Upper lobe of left lung (tissue), 4 donors: ENCODE results near the gene SDK2.

ENCODE experiments used
- CTCF ChIP-seq, 6 experiments: fragments of 450-650 bp in 4 of 6; fragments of 200-600 bp in 2 of 6; sonication (generic) in 2 of 6; IDR thresholded peaks; one replicate each; pipeline ENCODE4 v1.5.1; 2016 to 2019; ENCODE audit warnings: antibody characterized with exemption in 6 of 6
- EP300 ChIP-seq, 4 donors: sonication (generic); formaldehyde crosslinking; IDR thresholded peaks; one replicate each; pipeline ENCODE4 v1.5.1; 2017; ENCODE audit warnings: antibody characterized with exemption in 4 of 4, control low read depth in 2 of 4
- POLR2A ChIP-seq, 4 donors: fragments of 450-650 bp; IDR thresholded peaks; one replicate each; pipeline ENCODE4 v1.5.1; 2016 to 2017; ENCODE audit warnings: antibody characterized with exemption in 4 of 4, mild to moderate bottlenecking in 2 of 4
- POLR2AphosphoS5 ChIP-seq, 2 donors: sonication (generic); formaldehyde crosslinking; IDR thresholded peaks; one replicate each; pipeline ENCODE4 v1.5.1; 2017; ENCODE audit warnings: antibody characterized with exemption in 2 of 2

DNA sequence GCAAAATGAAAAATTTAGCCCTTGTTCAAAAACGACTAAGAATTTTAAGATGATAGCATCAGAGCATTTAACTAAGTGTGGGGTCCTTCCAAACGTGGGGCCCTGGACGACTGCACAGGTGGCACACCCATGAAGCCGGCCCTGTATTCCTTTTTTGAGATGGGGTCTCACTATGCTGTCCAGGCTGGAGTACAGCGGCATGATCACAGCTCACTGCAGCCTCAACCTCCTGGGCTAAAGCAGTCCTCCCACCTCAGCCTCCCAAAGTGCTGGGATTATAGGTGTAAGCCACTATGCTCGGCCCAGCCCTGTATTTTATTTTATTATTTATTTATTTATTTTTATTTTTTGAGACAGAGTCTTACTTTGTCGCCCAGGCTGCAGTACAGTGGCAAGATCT lies 241.8 kb downstream of the SDK2 start:
- TF ChIP-seq CTCF (IDR thresholded peaks at IDR 0.05): no peak
- TF ChIP-seq POLR2A (IDR thresholded peaks at IDR 0.05): no peak
- no peak for TF ChIP-seq POLR2AphosphoS5 (IDR thresholded peaks at IDR 0.05)
- TF ChIP-seq EP300 (IDR thresholded peaks at IDR 0.05): no peak
